Stomach (tissue), 9 donors: Measurements from ENCODE around the gene CIART. TPM values are rescaled to one million over a fixed set of nuclear protein-coding genes. Genes with fewer than 3 reads are reported as not detected.

Experiments used
- DNase-seq, 2 donors: peaks; one replicate each; pipeline versions ENCODE4 v3.0.0 to v3.0.0-alpha.2; 2013 to 2019
- H3K27ac ChIP-seq, 5 donors: fragments of 200-600 bp in 4 of 5; sonication (generic) in 4 of 5; one replicate each; pipeline ENCODE4 v1.5.1; 2013 to 2019; ENCODE audit warnings: mild to moderate bottlenecking in 1 of 5, moderate library complexity in 1 of 5
- H3K27me3 ChIP-seq, 3 donors: fragments of 200-600 bp; sonication (generic); one replicate each; pipeline ENCODE4 v1.5.1; 2017 to 2019; ENCODE audit warnings: mixed run types in 1 of 3
- H3K36me3 ChIP-seq, 4 donors: fragments of 200-600 bp; sonication (generic); 1 replicate in 3 of 4; 2 replicates in 1 of 4; pipeline ENCODE4 v1.5.1; 2016 to 2019
- H3K4me1 ChIP-seq, 4 donors: fragments of 200-600 bp; sonication (generic); one replicate each; pipeline ENCODE4 v1.5.1; 2016 to 2019
- H3K4me3 ChIP-seq, 4 donors: fragments of 200-600 bp; sonication (generic) in 3 of 4; one replicate each; pipeline ENCODE4 v1.5.1; 2016 to 2019; ENCODE audit warnings: mild to moderate bottlenecking in 1 of 4
- H3K9me3 ChIP-seq, 4 donors: fragments of 200-600 bp; sonication (generic); one replicate each; pipeline ENCODE4 v1.5.1; 2016 to 2019
- CTCF ChIP-seq, 7 experiments: fragments of 450-650 bp in 4 of 7; fragments of 200-600 bp in 3 of 7; sonication (generic) in 3 of 7; IDR thresholded peaks; one replicate each; pipeline ENCODE4 v1.5.1; 2016 to 2019; ENCODE audit warnings: antibody characterized with exemption in 7 of 7, control low read depth in 2 of 7, mild to moderate bottlenecking in 1 of 7
- EP300 ChIP-seq: sonication (generic); formaldehyde crosslinking; IDR thresholded peaks from one replicate; pipeline ENCODE4 v1.6.1; 2017; ENCODE audit warnings: antibody characterized with exemption
- POLR2A ChIP-seq, 4 donors: fragments of 450-650 bp; IDR thresholded peaks; one replicate each; pipeline ENCODE4 v1.6.1; 2016; ENCODE audit warnings: antibody characterized with exemption in 4 of 4, control low read depth in 2 of 4, mild to moderate bottlenecking in 1 of 4, moderate library complexity in 1 of 4
- POLR2AphosphoS5 ChIP-seq, 3 donors: sonication (generic); formaldehyde crosslinking; IDR thresholded peaks; one replicate each; pipeline ENCODE4 v1.6.1; 2016; ENCODE audit warnings: antibody characterized with exemption in 3 of 3
- WGBS, 5 donors: extraction: QIAGEN DNeasy Blood & Tissue Kit in 3 of 5; methylation state at CpG; one replicate each; pipeline versions ENCODE4 v1.1.5 to v1.1.7; 2013 to 2018; 5-methylcytosine and 5-hydroxymethylcytosine counted together
- intact Hi-C: fragments of 100-400 bp; cut with DNase I; formaldehyde crosslinking; loops from one replicate; pipeline ENCODE4 v1.15.1; 2023; ENCODE audit warnings: low total_unique reads
- polyA plus RNA-seq, 3 donors: library from polyadenylated mRNA; stranded (reverse); fragments of 200-250 nt; gene quantifications; one replicate each; pipeline ENCODE4 v1.2.3, GENCODE V29; 2013
- total RNA-seq, 5 donors: library from RNA; depleted of rRNA; stranded (reverse); fragments of >200 nt; gene quantifications; one replicate each; pipeline versions ENCODE4 v1.1.0 to v1.2.3, GENCODE V29; 2014 to 2016
- donor health status: healthy with polysubstance abuse.
- donor health status: Bipolar disorder and iron deficiency.
- donor health status: healthy.

The CIART gene
- total and polyA plus RNA-seq, 8 donors: 2.7 to 31.5 (median 4.0) TPM; not detected in 1

- Histone ChIP-seq H3K27ac (peak overlapping the region in 2 of 5 donors; percentile 60 to 70), H3K27me3 (peaks cover 0 to 3% (median 0%) of the 10 kb centered on the region in 3 donors), H3K4me1 (peaks cover 20 to 51% (median 42%) of the 10 kb centered on the region in 4 donors), H3K4me3 (no peak overlapping the region), H3K36me3 (peaks cover 22 to 37% (median 35%) of the 10 kb centered on the region in 4 donors), H3K9me3 (no peaks in the 10 kb centered on the region)
- intact Hi-C loops: no loop called here
- TF ChIP-seq EP300: no peak
- TF ChIP-seq CTCF (IDR thresholded peaks at IDR 0.05): no peak
- TF ChIP-seq POLR2AphosphoS5 (IDR thresholded peaks at IDR 0.05): no peak
- no peak for TF ChIP-seq POLR2A (IDR thresholded peaks at IDR 0.05)
- DNase-seq: no peak
- WGBS, 5 donors: 68 to 82% (median 75%) methylated on average over 6 of the region's 6 CpGs
Observed at GRCh38 chr1:150263549-150263948, 18.8 kb upstream of the CIART start.

- peaks cover 22 to 37% (median 35%) of the 10 kb centered on the region in 4 donors for H3K36me3 ChIP-seq
- no peak for DNase-seq
- H3K4me1 ChIP-seq: peaks cover 12 to 46% (median 25%) of the 10 kb centered on the region in 4 donors
- H3K27ac ChIP-seq: peak overlapping the region; percentile 80 to 98 (median 95)
- peak overlapping the region; percentile 76 to 95 (median 83) for H3K4me3 ChIP-seq
- WGBS, 5 donors: 17 to 39% (median 26%) methylated on average over 6 of the region's 6 CpGs
- no peaks in the 10 kb centered on the region for H3K9me3 ChIP-seq
- H3K27me3 ChIP-seq: no peaks in the 10 kb centered on the region
- TF ChIP-seq EP300: no peak
- intact Hi-C loops: no loop called here
Observed at GRCh38 chr1:150267896-150268295, 14.5 kb upstream of the CIART start.

GRCh38 chr1:150268340-150268704 is 14.0 kb upstream of the CIART start:
- TF ChIP-seq POLR2A (IDR thresholded peaks at IDR 0.05) (no peak), POLR2AphosphoS5 (IDR thresholded peaks at IDR 0.05) (peak in 1 of 3 donors; percentile 20)
- WGBS, 5 donors: 0 to 1% (median 0%) methylated on average over 21 of the region's 21 CpGs

GRCh38 chr1:150268705-150269403 is 13.5 kb upstream of the CIART start, which contains the start of gene APH1A:
Gene APH1A (minus strand): TSS chr1:150269016. CDS start chr1:150268810, 206 bp downstream.
- Histone ChIP-seq H3K27ac (peak within 1 kb of the TSS; percentile 80 to 98 (median 95)), H3K4me1 (peaks cover 12 to 48% (median 27%) of the 10 kb centered on the region in 4 donors), H3K9me3 (no peaks in the 10 kb centered on the region), H3K4me3 (peak within 1 kb of the TSS; percentile 76 to 95 (median 83)), H3K27me3 (no peaks in the 10 kb centered on the region), H3K36me3 (peaks cover 22 to 37% (median 35%) of the 10 kb centered on the region in 4 donors)
- 0 to 1% (median 0%) methylated on average over 25 to 49 of the region's 49 CpGs for WGBS, 5 donors
- DNase-seq: peak; percentile 96 to 99
- no peak for TF ChIP-seq EP300
- TF ChIP-seq POLR2A (IDR thresholded peaks at IDR 0.05): peak in 1 of 4 donors; percentile 3
- TF ChIP-seq POLR2AphosphoS5 (IDR thresholded peaks at IDR 0.05): peak; percentile 79 to 96 (median 87)
- no peak for TF ChIP-seq CTCF (IDR thresholded peaks at IDR 0.05)
- intact Hi-C loops: no loop called here

More at GRCh38 chr1:150268340-150268704, 14.0 kb upstream of the CIART start:
- Histone ChIP-seq H3K36me3 (peaks cover 22 to 37% (median 35%) of the 10 kb centered on the region in 4 donors), H3K4me3 (peak overlapping the region; percentile 76 to 95 (median 83)), H3K9me3 (no peaks in the 10 kb centered on the region), H3K27me3 (no peaks in the 10 kb centered on the region), H3K4me1 (peaks cover 12 to 45% (median 27%) of the 10 kb centered on the region in 4 donors), H3K27ac (peak overlapping the region; percentile 80 to 98 (median 95))
- intact Hi-C loops: no loop called here
- peak; percentile 40 to 81 for DNase-seq

- H3K27me3 ChIP-seq: no peaks in the 10 kb centered on the region
- DNase-seq: no peak
- WGBS, 5 donors: 33 to 41% (median 36%) methylated on average over 10 of the region's 10 CpGs
- intact Hi-C loops: no loop called here
- peak overlapping the region; percentile 76 to 95 (median 83) for H3K4me3 ChIP-seq
- no peaks in the 10 kb centered on the region for H3K9me3 ChIP-seq
- H3K27ac ChIP-seq: peak overlapping the region; percentile 63 to 98 (median 95)
- H3K36me3 ChIP-seq: peaks cover 21 to 31% (median 30%) of the 10 kb centered on the region in 4 donors
- peaks cover 12 to 51% (median 27%) of the 10 kb centered on the region in 4 donors for H3K4me1 ChIP-seq
- TF ChIP-seq CTCF (IDR thresholded peaks at IDR 0.05) (no peak), EP300 (no peak), POLR2A (IDR thresholded peaks at IDR 0.05) (no peak), POLR2AphosphoS5 (IDR thresholded peaks at IDR 0.05) (no peak)
Observed at GRCh38 chr1:150269451-150269850, 12.9 kb upstream of the CIART start.
